Heart left ventricle (tissue), 13 donors: Measurements from ENCODE around the gene CARHSP1.

Experiments
- POLR2A ChIP-seq, 2 donors: fragments of 450-650 bp; IDR thresholded peaks; one replicate each; pipeline ENCODE4 v1.6.1; 2017; ENCODE audit warnings: antibody characterized with exemption in 2 of 2, mild to moderate bottlenecking in 2 of 2, moderate library complexity in 2 of 2
- TF ChIP-seq, protein P1 (sequence below), 12 donors: fragments of 200-600 bp; sonication (generic) in 4 of 12; IDR thresholded peaks; one replicate each; pipeline versions ENCODE4 v1.5.0 to v1.8.0; 2018 to 2022; ENCODE audit warnings: antibody characterized with exemption in 12 of 12, mild to moderate bottlenecking in 5 of 12
- donor health status: ischemic (EF 13 %, LVEDD 7.1; RV severe dilation, severe dysfunction).
- donor health status: DM: no; HTN: yes; CAD: no.
- donor health status: DM: no; HTN: no; CAD: no.
- donor health status: ischemic (EF 25% LVEDD 6.9; RV normal size, moderate dysfunction).
- donor health status: ischemic (EF 25% LVEDD 5.7; RV mildly dilated, moderate dysfunction).
- donor health status: ischemic (EF 35%, LVEDD 5.7; RV mildly dilated, moderate dysfunction).
- donor health status: nonischemic (EF 11% LVEDD 7.7; RV severe dilation, severe dysfunction).
- donor health status: DM: yes; HTN: yes; CAD: no.
- donor health status: PGD.
- donor health status: ischemic (EF 29% LVEDD 5.4; RV normal size, mild dysfunction).
- donor health status: nonischemic (EF 23%, LVEDD 6.1; RV moderate dilation, normal function).

DNA sequence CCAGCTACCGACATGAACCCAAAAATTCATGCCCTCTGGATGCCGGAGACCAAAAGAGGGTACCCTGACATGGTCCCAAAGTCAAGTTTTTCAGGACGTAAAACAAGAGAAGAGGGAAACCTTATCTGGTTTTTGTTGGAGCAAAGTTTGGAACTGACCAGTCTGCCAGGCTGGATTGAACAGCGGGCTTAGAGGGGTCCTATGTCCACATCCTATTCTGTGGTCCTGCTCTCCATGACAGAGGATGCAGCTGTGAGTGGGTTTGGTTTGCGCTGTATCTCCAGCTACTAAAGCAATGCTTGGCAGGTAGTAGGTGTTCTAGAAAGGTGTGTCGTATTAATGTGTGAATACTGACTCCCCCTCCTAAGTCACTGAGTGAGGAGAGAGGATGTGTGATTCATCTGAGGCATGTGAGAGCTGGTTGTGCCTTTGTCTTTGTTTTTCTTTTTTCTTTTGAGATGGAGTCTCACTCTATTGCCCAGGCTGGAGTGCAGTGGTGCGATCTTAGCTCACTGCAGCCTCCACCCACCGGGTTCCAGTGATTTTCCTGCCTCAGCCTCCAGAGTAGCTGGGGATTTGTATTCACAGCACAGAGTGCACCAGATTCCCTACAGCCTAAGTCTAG, 40.2 kb downstream of the CARHSP1 start:
- TF ChIP-seq, protein P1, sequence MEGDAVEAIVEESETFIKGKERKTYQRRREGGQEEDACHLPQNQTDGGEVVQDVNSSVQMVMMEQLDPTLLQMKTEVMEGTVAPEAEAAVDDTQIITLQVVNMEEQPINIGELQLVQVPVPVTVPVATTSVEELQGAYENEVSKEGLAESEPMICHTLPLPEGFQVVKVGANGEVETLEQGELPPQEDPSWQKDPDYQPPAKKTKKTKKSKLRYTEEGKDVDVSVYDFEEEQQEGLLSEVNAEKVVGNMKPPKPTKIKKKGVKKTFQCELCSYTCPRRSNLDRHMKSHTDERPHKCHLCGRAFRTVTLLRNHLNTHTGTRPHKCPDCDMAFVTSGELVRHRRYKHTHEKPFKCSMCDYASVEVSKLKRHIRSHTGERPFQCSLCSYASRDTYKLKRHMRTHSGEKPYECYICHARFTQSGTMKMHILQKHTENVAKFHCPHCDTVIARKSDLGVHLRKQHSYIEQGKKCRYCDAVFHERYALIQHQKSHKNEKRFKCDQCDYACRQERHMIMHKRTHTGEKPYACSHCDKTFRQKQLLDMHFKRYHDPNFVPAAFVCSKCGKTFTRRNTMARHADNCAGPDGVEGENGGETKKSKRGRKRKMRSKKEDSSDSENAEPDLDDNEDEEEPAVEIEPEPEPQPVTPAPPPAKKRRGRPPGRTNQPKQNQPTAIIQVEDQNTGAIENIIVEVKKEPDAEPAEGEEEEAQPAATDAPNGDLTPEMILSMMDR (IDR thresholded peaks at IDR 0.05), result no peak
- no peak for TF ChIP-seq POLR2A (IDR thresholded peaks at IDR 0.05)
